ENCODE data around the gene PCDHB12. TPM values are rescaled to one million over a fixed set of nuclear protein-coding genes. Genes with fewer than 3 reads are reported as not detected.
"Not testable (repeated sequence)": the region's sequence is repeated elsewhere in the genome, so short reads cannot be mapped to it uniquely, and the experiment has no call there.

The PCDHB12 gene
- total RNA-seq, 1 donor from 2014 or later: 8.4 TPM

GRCh38 chr5:141180313-141180712 lies 28.2 kb upstream of the PCDHB12 start:
- DNase-seq (ENCODE audit: low spot score): no peak
- TF ChIP-seq CTCF (IDR thresholded peaks at IDR 0.05; ENCODE audit: unreplicated experiment): no peak
- peaks cover 5% of the 10 kb centered on the region for H3K4me1 Mint-ChIP-seq (ENCODE audit: unreplicated experiment)
- no peaks in the 10 kb centered on the region for H3K27me3 Mint-ChIP-seq (ENCODE audit: unreplicated experiment)
- H3K36me3 Mint-ChIP-seq (ENCODE audit: low read depth, unreplicated experiment): peaks cover 32% of the 10 kb centered on the region
- peak overlapping the region; percentile 33 for H3K4me3 Mint-ChIP-seq (ENCODE audit: unreplicated experiment)
- H3K27ac Mint-ChIP-seq (ENCODE audit: unreplicated experiment): no peak overlapping the region
- peaks cover 15% of the 10 kb centered on the region for H3K9me3 Mint-ChIP-seq (ENCODE audit: unreplicated experiment)

- TF ChIP-seq CTCF (IDR thresholded peaks at IDR 0.05; ENCODE audit: unreplicated experiment): peak; percentile 55
- H3K27me3 Mint-ChIP-seq (ENCODE audit: unreplicated experiment): peaks cover 2% of the 10 kb centered on the region
- peak; percentile 60 for DNase-seq (ENCODE audit: low spot score)
- peaks cover 36% of the 10 kb centered on the region for H3K36me3 Mint-ChIP-seq (ENCODE audit: low read depth, unreplicated experiment)
- H3K4me3 Mint-ChIP-seq (ENCODE audit: unreplicated experiment): peak within 1 kb of the TSS; percentile 88
- peak within 1 kb of the TSS; percentile 85 for H3K27ac Mint-ChIP-seq (ENCODE audit: unreplicated experiment)
- peaks cover 10% of the 10 kb centered on the region for H3K4me1 Mint-ChIP-seq (ENCODE audit: unreplicated experiment)
- peaks cover 15% of the 10 kb centered on the region for H3K9me3 Mint-ChIP-seq (ENCODE audit: unreplicated experiment)
These were observed 26.3 kb upstream of the PCDHB12 start, which contains the start of gene PCDHB16 for GRCh38 chr5:141182248-141182647. Gene PCDHB16, plus strand, starts transcription at chr5:141182387. Its CDS starts 173 bp downstream, at chr5:141182560.

- Mint-ChIP-seq H3K4me3 (ENCODE audit: unreplicated experiment) (peak overlapping the region; percentile 24), H3K9me3 (ENCODE audit: unreplicated experiment) (peaks cover 19% of the 10 kb centered on the region), H3K36me3 (ENCODE audit: low read depth, unreplicated experiment) (peaks cover 46% of the 10 kb centered on the region), H3K4me1 (ENCODE audit: unreplicated experiment) (peaks cover 13% of the 10 kb centered on the region)
- DNase-seq (ENCODE audit: low spot score); H3K27me3 Mint-ChIP-seq (ENCODE audit: unreplicated experiment); H3K27ac Mint-ChIP-seq (ENCODE audit: unreplicated experiment): not testable (repeated sequence)
These were observed 24.2 kb upstream of the PCDHB12 start for GRCh38 chr5:141184117-141184855.

- DNase-seq (ENCODE audit: low spot score): peak; percentile 62
- Mint-ChIP-seq H3K27me3 (ENCODE audit: unreplicated experiment) (peaks cover 2% of the 10 kb centered on the region), H3K4me3 (ENCODE audit: unreplicated experiment) (peak within 1 kb of the TSS; percentile 85), H3K36me3 (ENCODE audit: low read depth, unreplicated experiment) (peaks cover 53% of the 10 kb centered on the region), H3K4me1 (ENCODE audit: unreplicated experiment) (peaks cover 17% of the 10 kb centered on the region), H3K9me3 (ENCODE audit: unreplicated experiment) (peaks cover 19% of the 10 kb centered on the region), H3K27ac (ENCODE audit: unreplicated experiment) (peak within 1 kb of the TSS; percentile 98)
- TF ChIP-seq CTCF (IDR thresholded peaks at IDR 0.05; ENCODE audit: unreplicated experiment): peak; percentile 87
These were observed 21.5 kb upstream of the PCDHB12 start, which contains the start of gene PCDHB9 for GRCh38 chr5:141186897-141187512. Gene PCDHB9, plus strand, starts transcription at chr5:141187161. Its CDS starts 158 bp downstream, at chr5:141187319.

- Mint-ChIP-seq H3K36me3 (ENCODE audit: low read depth, unreplicated experiment) (peaks cover 52% of the 10 kb centered on the region), H3K9me3 (ENCODE audit: unreplicated experiment) (peaks cover 12% of the 10 kb centered on the region), H3K4me1 (ENCODE audit: unreplicated experiment) (peaks cover 19% of the 10 kb centered on the region), H3K27ac (ENCODE audit: unreplicated experiment) (peak overlapping the region; percentile 48), H3K4me3 (ENCODE audit: unreplicated experiment) (peak overlapping the region; percentile 85)
- not testable (repeated sequence) for DNase-seq (ENCODE audit: low spot score); H3K27me3 Mint-ChIP-seq (ENCODE audit: unreplicated experiment)
These were observed 19.8 kb upstream of the PCDHB12 start for GRCh38 chr5:141188682-141189081.

- peaks cover 19% of the 10 kb centered on the region for H3K4me1 Mint-ChIP-seq (ENCODE audit: unreplicated experiment)
- not testable (repeated sequence) for DNase-seq (ENCODE audit: low spot score); H3K27ac Mint-ChIP-seq (ENCODE audit: unreplicated experiment); H3K27me3 Mint-ChIP-seq (ENCODE audit: unreplicated experiment)
- peaks cover 12% of the 10 kb centered on the region for H3K9me3 Mint-ChIP-seq (ENCODE audit: unreplicated experiment)
- peaks cover 52% of the 10 kb centered on the region for H3K36me3 Mint-ChIP-seq (ENCODE audit: low read depth, unreplicated experiment)
- peak overlapping the region; percentile 69 for H3K4me3 Mint-ChIP-seq (ENCODE audit: unreplicated experiment)
These were observed 19.4 kb upstream of the PCDHB12 start for GRCh38 chr5:141189131-141189530.

Measured in endothelial cell (in vitro differentiated cells).